ENCODE data around the gene R3HDML. TPM values are rescaled to one million over a fixed set of nuclear protein-coding genes. Genes with fewer than 3 reads are reported as not detected.

Gene R3HDML
- total and polyA plus RNA-seq, 2 of the 13 experiments (the other 11 are each of a cell fraction or from before 2014, with no cell fraction given): not detected

- Histone ChIP-seq H3K36me3 (replicated peaks in 1 of 2; ENCODE audit: control insufficient read depth in 1 of 2, insufficient read depth in 2 of 2, low read length in 2 of 2) (peaks cover 3 to 5% of the 10 kb centered on the region in 2 experiments; a peak in 4 of 5 replicates), H3K9ac (ENCODE audit: insufficient read depth, low read depth, low read length) (peak overlapping the region; percentile 85), H2AFZ (ENCODE audit: low read length) (no peak overlapping the region), H3K4me1 (ENCODE audit: insufficient read depth, low read length) (peaks cover 63% of the 10 kb centered on the region), H4K20me1 (ENCODE audit: insufficient read depth, low read length) (no peaks in the 10 kb centered on the region), H3K79me2 (ENCODE audit: insufficient read depth, low read length) (peaks cover 63% of the 10 kb centered on the region), H3K27ac (ENCODE audit: extremely low read length, insufficient read depth, low read length) (no peak overlapping the region), H3K4me3 (replicated peaks in 1 of 3; ENCODE audit: insufficient read depth in 1 of 3, low read depth in 2 of 3, low read length in 3 of 3) (peak overlapping the region; percentile 69 to 95 (median 92)), H3K4me2 (ENCODE audit: low read depth, low read length) (peak overlapping the region; percentile 87), H3K27me3 (ENCODE audit: control insufficient read depth in 1 of 2, insufficient read depth in 2 of 2, low read length in 2 of 2) (no peaks in the 10 kb centered on the region; a peak in 1 of 5 replicates), H3K9me3 (ENCODE audit: low read length) (no peaks in the 10 kb centered on the region)
- POLR2A ChIA-PET: interaction anchor here (4.1 kb wide), 1 partner anchor 37 kb away, joined by 38 read pairs; no protein-coding TSS in a partner anchor
- intact Hi-C loops (cut with micrococcal nuclease; ENCODE audit: unreplicated experiment) (loop anchor here (5.0 kb wide), 2 partner anchors 35 to 45 kb away; partner anchors contain the start of gene FITM2), in situ Hi-C loops (cut with HindIII; ENCODE audit: extremely low pct_ligation_motif_present, low pct_unique_long_range_greater_than_20kb) (no loop called here)
- no TSS peak for BruUV-seq (replicated peaks)
- ATAC-seq (no peak), DNase-seq (ENCODE audit: low spot score) (no peak), FAIRE-seq (peak; percentile 21)
- CTCF ChIA-PET (ENCODE audit: low intra/inter-chr PET ratio, low total read pairs): no interaction called here
- 58% methylated on average over 2 of the region's 2 CpGs for WGBS (ENCODE audit: low lambda C conversion rate)
- TF ChIP-seq ZNF768 (CRISPR knock-in tag; IDR thresholded peaks at IDR 0.05): peak; percentile 94; the same call in 1 of the 2 replicates
- 0 out of 2 replicates have a peak, but pooled peaks have one; percentile 7 for TF ChIP-seq TFAP4 (IDR thresholded peaks at IDR 0.05; ENCODE audit: borderline replicate concordance, low read depth)
- peak; percentile 35; the same call in 1 of the 2 replicates for TF ChIP-seq REPIN1 (CRISPR knock-in tag; IDR thresholded peaks at IDR 0.05; ENCODE audit: borderline replicate concordance, low read depth)
- 0 out of 2 replicates have a peak, but pooled peaks have one; percentile 6 for TF ChIP-seq ZZZ3 (CRISPR knock-in tag; IDR thresholded peaks at IDR 0.05; ENCODE audit: borderline replicate concordance)
- no peak for TF ChIP-seq MTF2 (CRISPR knock-in tag; IDR thresholded peaks at IDR 0.05; ENCODE audit: borderline replicate concordance)
- TF ChIP-seq IRF9 (CRISPR knock-in tag; IDR thresholded peaks at IDR 0.05; ENCODE audit: borderline replicate concordance): no peak
- 0 out of 2 replicates have a peak, but pooled peaks have one; percentile 32 for TF ChIP-seq MTERF4 (CRISPR knock-in tag; IDR thresholded peaks at IDR 0.05)
- 0 out of 2 replicates have a peak, but pooled peaks have one; percentile 24 for TF ChIP-seq SALL2 (CRISPR knock-in tag; IDR thresholded peaks at IDR 0.05)
- TF ChIP-seq ZNF274 (CRISPR knock-in tag; IDR thresholded peaks at IDR 0.05): peak; percentile 41; the same call in 1 of the 2 replicates
- TF ChIP-seq ZBTB43 (CRISPR knock-in tag; conservative IDR thresholded peaks at IDR 0.05): no peak
- no peak for TF ChIP-seq PRMT3 (CRISPR knock-in tag; IDR thresholded peaks at IDR 0.05; ENCODE audit: borderline replicate concordance, low read depth)
- peak; percentile 16; the same call in 1 of the 2 replicates for TF ChIP-seq ZNF572 (CRISPR knock-in tag; IDR thresholded peaks at IDR 0.05)
- 0 out of 2 replicates have a peak, but pooled peaks have one; percentile 55 for TF ChIP-seq DNMT1 (CRISPR knock-in tag; IDR thresholded peaks at IDR 0.05)
- TF ChIP-seq MED13 (CRISPR knock-in tag; IDR thresholded peaks at IDR 0.05): no peak
- no peak for TF ChIP-seq ISL2 (CRISPR knock-in tag; IDR thresholded peaks at IDR 0.05)
- TF ChIP-seq ZNF333 (CRISPR knock-in tag; IDR thresholded peaks at IDR 0.05; ENCODE audit: borderline replicate concordance): no peak
- TF ChIP-seq ZNF564 (CRISPR knock-in tag; IDR thresholded peaks at IDR 0.05): no peak
- no peak for TF ChIP-seq MYC (CRISPR knock-in tag; IDR thresholded peaks at IDR 0.05; ENCODE audit: borderline replicate concordance)
- TF ChIP-seq ZC3H13 (CRISPR knock-in tag; IDR thresholded peaks at IDR 0.05): 0 out of 2 replicates have a peak, but pooled peaks have one; percentile 14
- no peak for TF ChIP-seq SMARCC2 (IDR thresholded peaks at IDR 0.05)
- no peak for TF ChIP-seq ZNF326 (CRISPR knock-in tag; IDR thresholded peaks at IDR 0.05; ENCODE audit: borderline replicate concordance)
Measured at GRCh38 chr20:44357020-44357419, 20.2 kb downstream of the R3HDML start.

Data from HepG2 (cell line).